SH-SY5Y (cell line): ENCODE data around the gene ARHGAP26.

ENCODE experiments used
- GATA2 ChIP-seq: IDR thresholded peaks from 2 replicates; pipeline ENCODE4 v1.6.1; 2011; ENCODE audit warnings: mild to moderate bottlenecking, low read depth, low read length
- GATA3 ChIP-seq: IDR thresholded peaks from 2 replicates; pipeline ENCODE4 v1.6.1; 2011; ENCODE audit warnings: low read depth, mild to moderate bottlenecking, low read length, moderate library complexity

- no peak for TF ChIP-seq GATA2
- TF ChIP-seq GATA3, result no peak
Observed at GRCh38 chr5:143008032-143008431, 237.9 kb downstream of the ARHGAP26 start.
